CD8-positive, alpha-beta memory T cell (primary cell): Measurements from ENCODE around the gene PTGS2. TPM values are rescaled to one million over a fixed set of nuclear protein-coding genes. Genes with fewer than 3 reads are reported as not detected.

Experiments used
- CTCF ChIA-PET: fragments of 350-600 bp; sonication (Branson Sonifier 250); formaldehyde crosslinking; loops from one replicate; lab custom pipeline; 2021; ENCODE audit warnings: antibody characterized with exemption; lab: Charles Lee
- POLR2A ChIA-PET: fragments of 350-600 bp; sonication (Branson Sonifier 250); formaldehyde crosslinking; loops from one replicate; lab custom pipeline; 2021; ENCODE audit warnings: antibody characterized with exemption; lab: Charles Lee
- DNase-seq, 5 donors: peaks; one replicate each; pipeline versions ENCODE4 v3.0.0 to v3.0.0-alpha.2; 2020 to 2022; ENCODE audit warnings: mixed read lengths in 1 of 5
- H3K27ac ChIP-seq: one replicate; pipeline ENCODE4 v1.7.0; 2013; ENCODE audit warnings: low read depth, mild to moderate bottlenecking, low read length, moderate library complexity
- H3K27me3 ChIP-seq: 2 replicates; pipeline ENCODE4 v1.7.0; 2013; ENCODE audit warnings: low read length, mild to moderate bottlenecking; ENCODE audit not compliant: insufficient read depth, poor library complexity, severe bottlenecking
- H3K36me3 ChIP-seq: 2 replicates; pipeline ENCODE4 v1.7.0; 2013; ENCODE audit warnings: mild to moderate bottlenecking, low read length, moderate library complexity; ENCODE audit not compliant: insufficient read depth
- H3K4me1 ChIP-seq: 2 replicates; pipeline ENCODE4 v1.7.0; 2013; ENCODE audit warnings: mild to moderate bottlenecking, low read length, moderate library complexity; ENCODE audit not compliant: insufficient read depth
- H3K4me3 ChIP-seq: 2 replicates; pipeline ENCODE4 v1.7.0; 2013; ENCODE audit warnings: mild to moderate bottlenecking, low read length
- H3K9me3 ChIP-seq: 2 replicates; pipeline ENCODE4 v1.7.0; 2013; ENCODE audit warnings: mild to moderate bottlenecking, low read length
- H3K27ac Mint-ChIP-seq, 8 donors: one replicate each; pipeline ENCODE4 v1.8.0; 2020 to 2021; ENCODE audit warnings: mixed read lengths in 8 of 8, mild to moderate bottlenecking in 6 of 8, inconsistent platforms in 3 of 8, moderate library complexity in 3 of 8
- H3K27me3 Mint-ChIP-seq, 2 donors: one replicate each; pipeline ENCODE4 v1.8.0; 2020 to 2021; ENCODE audit warnings: mixed read lengths in 2 of 2, mild to moderate bottlenecking in 1 of 2, moderate library complexity in 1 of 2
- H3K36me3 Mint-ChIP-seq, 3 donors: one replicate each; pipeline ENCODE4 v1.8.0; 2020 to 2021; ENCODE audit warnings: mixed read lengths in 3 of 3, inconsistent platforms in 1 of 3, mild to moderate bottlenecking in 1 of 3
- H3K4me1 Mint-ChIP-seq, 3 donors: one replicate each; pipeline ENCODE4 v1.8.0; 2020 to 2021; ENCODE audit warnings: mixed read lengths in 3 of 3, inconsistent platforms in 1 of 3, mild to moderate bottlenecking in 1 of 3
- H3K4me3 Mint-ChIP-seq, 7 donors: one replicate each; pipeline ENCODE4 v1.8.0; 2020 to 2021; ENCODE audit warnings: mixed read lengths in 7 of 7, mild to moderate bottlenecking in 6 of 7, moderate library complexity in 4 of 7, inconsistent platforms in 2 of 7
- H3K9me3 Mint-ChIP-seq, 5 donors: one replicate each; pipeline ENCODE4 v1.8.0; 2020 to 2022; ENCODE audit warnings: mixed read lengths in 5 of 5, mild to moderate bottlenecking in 3 of 5, moderate library complexity in 2 of 5, inconsistent platforms in 1 of 5
- polyA plus RNA-seq: library from polyadenylated mRNA; unstranded; fragments of 300-500 nt; fragmentation: Illumina TruSeq; gene quantifications from one replicate; pipeline ENCODE4 v1.2.3, GENCODE V29; 2021
- total RNA-seq, 2 experiments: library from RNA; stranded (reverse); gene quantifications; one replicate each; pipeline ENCODE4 v1.2.3, GENCODE V29; 2021

Gene PTGS2
- total RNA-seq: 1 to 10 TPM; 3.1 to 3.7 TPM
- not detected for polyA plus RNA-seq

DNA sequence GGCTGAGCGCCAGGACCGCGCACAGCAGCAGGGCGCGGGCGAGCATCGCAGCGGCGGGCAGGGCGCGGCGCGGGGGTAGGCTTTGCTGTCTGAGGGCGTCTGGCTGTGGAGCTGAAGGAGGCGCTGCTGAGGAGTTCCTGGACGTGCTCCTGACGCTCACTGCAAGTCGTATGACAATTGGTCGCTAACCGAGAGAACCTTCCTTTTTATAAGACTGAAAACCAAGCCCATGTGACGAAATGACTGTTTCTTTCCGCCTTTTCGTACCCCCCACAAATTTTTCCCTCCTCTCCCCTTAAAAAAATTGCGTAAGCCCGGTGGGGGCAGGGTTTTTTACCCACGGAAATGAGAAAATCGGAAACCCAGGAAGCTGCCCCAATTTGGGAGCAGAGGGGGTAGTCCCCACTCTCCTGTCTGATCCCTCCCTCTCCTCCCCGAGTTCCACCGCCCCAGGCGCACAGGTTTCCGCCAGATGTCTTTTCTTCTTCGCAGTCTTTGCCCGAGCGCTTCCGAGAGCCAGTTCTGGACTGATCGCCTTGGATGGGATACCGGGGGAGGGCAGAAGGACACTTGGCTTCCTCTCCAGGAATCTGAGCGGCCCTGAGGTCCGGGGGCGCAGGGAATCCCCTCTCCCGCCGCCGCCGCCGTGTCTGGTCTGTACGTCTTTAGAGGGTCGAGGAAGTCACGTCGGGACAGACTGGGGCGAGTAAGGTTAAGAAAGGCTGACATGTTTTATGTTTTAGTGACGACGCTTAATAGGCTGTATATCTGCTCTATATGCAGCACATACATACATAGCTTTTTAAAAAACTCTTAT, at the start of gene PTGS2:
Gene PTGS2, minus strand, starts transcription at position 179 of the 817 bp plus-strand sequence. Its CDS starts 133 bp downstream, at position 46.
- POLR2A ChIA-PET: no interaction called here
- no peaks in the 10 kb centered on the region for H3K4me1 ChIP-seq
- peaks cover 0 to 2% (median 1%) of the 10 kb centered on the region in 5 donors for H3K9me3 Mint-ChIP-seq
- DNase-seq: no peak
- peak within 1 kb of the TSS; percentile 8 for H3K4me3 ChIP-seq
- peak within 1 kb of the TSS in 1 of 8 donors; percentile 52 for H3K27ac Mint-ChIP-seq
- no peaks in the 10 kb centered on the region for H3K9me3 ChIP-seq
- CTCF ChIA-PET: no interaction called here
- no peaks in the 10 kb centered on the region for H3K36me3 Mint-ChIP-seq
- no peak within 1 kb of the TSS for H3K27ac ChIP-seq
- H3K27me3 ChIP-seq: peaks cover 15% of the 10 kb centered on the region
- H3K27me3 Mint-ChIP-seq: peaks cover 8 to 58% of the 10 kb centered on the region in 2 donors
- peaks cover 8 to 18% (median 13%) of the 10 kb centered on the region in 3 donors for H3K4me1 Mint-ChIP-seq
- H3K4me3 Mint-ChIP-seq: peak within 1 kb of the TSS; percentile 15 to 79 (median 54)
- H3K36me3 ChIP-seq: no peaks in the 10 kb centered on the region

DNA sequence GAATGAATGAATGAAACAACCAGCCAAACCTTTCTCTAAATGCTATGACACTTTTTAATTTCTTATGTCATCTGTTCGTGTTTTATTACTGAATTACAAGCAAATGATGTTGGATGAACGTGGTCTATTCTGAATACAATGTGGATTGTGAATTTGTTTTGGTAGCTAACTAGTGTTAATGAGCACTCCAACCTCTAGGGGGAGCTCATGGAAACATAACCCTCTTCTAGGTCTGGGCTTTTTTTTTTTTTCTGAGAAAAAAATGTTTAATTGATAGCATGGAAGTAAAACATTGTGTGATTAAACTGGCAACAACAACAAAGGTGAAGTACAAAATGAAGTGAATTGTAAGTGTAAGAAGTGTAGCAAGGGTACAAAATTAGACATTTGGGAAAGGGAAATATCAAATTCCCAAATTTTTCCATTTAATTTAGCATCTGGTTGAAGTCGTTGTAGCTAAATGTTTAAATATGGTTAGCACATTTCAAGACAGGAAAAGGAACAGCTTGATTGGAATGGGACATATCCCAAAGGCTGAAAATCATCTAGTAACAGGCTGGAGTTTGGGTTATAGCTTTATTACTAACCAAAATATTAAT, 42.6 kb upstream of the PTGS2 start:
- Histone ChIP-seq H3K9me3 (no peaks in the 10 kb centered on the region), H3K36me3 (no peaks in the 10 kb centered on the region), H3K27me3 (no peaks in the 10 kb centered on the region), H3K27ac (no peak overlapping the region), H3K4me3 (no peak overlapping the region), H3K4me1 (no peaks in the 10 kb centered on the region)
- Mint-ChIP-seq H3K4me3 (no peak overlapping the region), H3K27ac (no peak overlapping the region), H3K9me3 (peaks cover 0 to 8% (median 7%) of the 10 kb centered on the region in 5 donors), H3K4me1 (no peaks in the 10 kb centered on the region), H3K27me3 (no peaks in the 10 kb centered on the region), H3K36me3 (no peaks in the 10 kb centered on the region)
- CTCF ChIA-PET: no interaction called here
- POLR2A ChIA-PET: no interaction called here
- DNase-seq: no peak

DNA sequence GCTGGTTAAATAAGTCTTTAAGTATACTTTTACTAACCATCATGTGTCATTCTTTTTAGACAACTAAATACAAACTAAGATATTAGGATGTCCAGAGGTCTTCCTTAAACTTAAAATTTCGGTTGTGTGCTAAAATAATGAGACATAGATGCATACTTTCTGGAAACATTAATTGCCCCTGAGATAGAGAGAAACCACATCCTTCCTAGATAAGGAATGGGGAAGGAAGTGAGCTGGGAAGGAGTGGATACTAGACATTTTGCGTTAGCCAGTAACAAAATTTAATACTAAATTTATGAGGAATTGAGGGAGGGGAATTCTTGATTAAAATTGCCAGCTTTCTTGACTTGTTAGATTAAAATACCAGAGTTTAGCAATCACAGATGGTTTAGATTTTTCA, 37.1 kb upstream of the PTGS2 start:
- H3K9me3 ChIP-seq: no peaks in the 10 kb centered on the region
- H3K27ac ChIP-seq: no peak overlapping the region
- Mint-ChIP-seq H3K27me3 (peaks cover 0 to 3% of the 10 kb centered on the region in 2 donors), H3K4me1 (no peaks in the 10 kb centered on the region), H3K27ac (no peak overlapping the region), H3K9me3 (peaks cover 0 to 9% (median 0%) of the 10 kb centered on the region in 5 donors), H3K36me3 (no peaks in the 10 kb centered on the region), H3K4me3 (no peak overlapping the region)
- H3K27me3 ChIP-seq: no peaks in the 10 kb centered on the region
- H3K4me1 ChIP-seq: no peaks in the 10 kb centered on the region
- H3K36me3 ChIP-seq: no peaks in the 10 kb centered on the region
- CTCF ChIA-PET: no interaction called here
- no peak overlapping the region for H3K4me3 ChIP-seq
- POLR2A ChIA-PET: no interaction called here
- no peak for DNase-seq

DNA sequence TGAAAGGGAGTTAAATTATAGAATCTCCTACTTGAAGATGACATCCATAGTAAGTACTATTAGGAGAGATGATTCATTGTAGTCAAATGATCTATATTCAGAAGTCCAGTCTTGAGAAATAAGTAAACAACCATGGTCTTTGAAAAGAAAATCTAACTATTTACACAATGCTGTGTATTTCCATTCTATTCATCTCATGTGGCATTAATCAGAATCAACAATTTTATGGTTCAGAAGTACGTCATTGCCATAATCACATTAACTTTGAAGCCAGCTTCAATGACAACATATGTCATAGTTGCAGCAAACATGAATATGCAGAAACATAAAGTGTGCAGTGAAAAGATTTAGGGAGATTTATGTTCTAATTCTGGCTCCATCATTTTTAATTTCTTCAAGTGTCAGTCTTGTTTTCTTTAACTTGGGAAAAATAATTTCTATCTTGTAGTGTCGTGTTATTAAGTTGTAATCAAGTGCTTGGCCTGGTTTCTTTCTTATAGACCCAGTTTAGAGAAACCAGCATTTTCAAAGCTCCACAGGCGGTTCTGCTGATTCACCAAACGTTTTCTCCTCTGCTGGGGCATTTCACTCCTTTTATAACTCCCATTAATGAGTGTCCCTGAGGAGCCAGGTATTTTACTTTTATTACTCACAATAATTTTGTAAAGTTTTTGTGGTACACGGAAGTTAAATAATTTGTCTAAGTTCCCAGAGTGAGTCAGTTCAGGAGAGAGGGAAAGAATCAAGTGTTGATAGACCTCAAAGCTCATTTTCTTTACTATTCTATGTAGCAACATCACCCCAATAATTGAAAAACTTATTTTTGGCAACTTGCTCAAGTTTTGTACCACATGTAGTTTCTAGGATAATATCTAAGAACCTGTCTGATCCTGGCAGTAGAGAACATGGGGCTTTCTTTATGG, 35.9 kb upstream of the PTGS2 start:
- Histone ChIP-seq H3K4me1 (no peaks in the 10 kb centered on the region), H3K4me3 (no peak overlapping the region), H3K9me3 (no peaks in the 10 kb centered on the region), H3K27ac (no peak overlapping the region), H3K27me3 (no peaks in the 10 kb centered on the region), H3K36me3 (no peaks in the 10 kb centered on the region)
- H3K27me3 Mint-ChIP-seq: peaks cover 0 to 3% of the 10 kb centered on the region in 2 donors
- ChIA-PET CTCF (no interaction called here), POLR2A (no interaction called here)
- no peak overlapping the region for H3K4me3 Mint-ChIP-seq
- H3K36me3 Mint-ChIP-seq: no peaks in the 10 kb centered on the region
- no peak overlapping the region for H3K27ac Mint-ChIP-seq
- no peak for DNase-seq
- no peaks in the 10 kb centered on the region for H3K4me1 Mint-ChIP-seq
- H3K9me3 Mint-ChIP-seq: peaks cover 0 to 7% (median 1%) of the 10 kb centered on the region in 5 donors

DNA sequence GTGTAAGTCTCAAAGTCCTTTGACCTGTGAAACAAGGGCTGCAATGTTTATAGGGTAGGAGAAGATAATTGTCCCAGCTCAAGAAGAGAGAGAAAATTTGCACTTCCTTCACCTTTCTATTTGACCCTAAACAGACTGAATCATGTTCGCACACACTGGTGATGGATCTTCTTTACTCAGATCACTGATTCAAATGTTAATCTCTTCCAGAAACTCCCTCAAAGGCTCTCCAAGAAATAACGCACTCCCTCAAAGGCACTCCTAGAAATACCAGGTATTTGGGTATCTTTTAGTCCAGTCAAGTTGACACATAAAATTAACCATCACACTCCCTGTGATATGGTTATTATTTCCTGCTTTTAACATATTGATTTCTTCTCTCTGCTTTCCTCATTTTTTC, 30.5 kb upstream of the PTGS2 start:
- ChIA-PET POLR2A (no interaction called here), CTCF (no interaction called here)
- H3K9me3 ChIP-seq: no peaks in the 10 kb centered on the region
- no peaks in the 10 kb centered on the region for H3K27me3 ChIP-seq
- Mint-ChIP-seq H3K36me3 (no peaks in the 10 kb centered on the region), H3K9me3 (peaks cover 0 to 3% (median 1%) of the 10 kb centered on the region in 5 donors), H3K27ac (no peak overlapping the region), H3K4me3 (no peak overlapping the region), H3K27me3 (no peaks in the 10 kb centered on the region), H3K4me1 (no peaks in the 10 kb centered on the region)
- H3K27ac ChIP-seq: no peak overlapping the region
- H3K4me3 ChIP-seq: no peak overlapping the region
- H3K4me1 ChIP-seq: no peaks in the 10 kb centered on the region
- no peak for DNase-seq
- H3K36me3 ChIP-seq: no peaks in the 10 kb centered on the region

DNA sequence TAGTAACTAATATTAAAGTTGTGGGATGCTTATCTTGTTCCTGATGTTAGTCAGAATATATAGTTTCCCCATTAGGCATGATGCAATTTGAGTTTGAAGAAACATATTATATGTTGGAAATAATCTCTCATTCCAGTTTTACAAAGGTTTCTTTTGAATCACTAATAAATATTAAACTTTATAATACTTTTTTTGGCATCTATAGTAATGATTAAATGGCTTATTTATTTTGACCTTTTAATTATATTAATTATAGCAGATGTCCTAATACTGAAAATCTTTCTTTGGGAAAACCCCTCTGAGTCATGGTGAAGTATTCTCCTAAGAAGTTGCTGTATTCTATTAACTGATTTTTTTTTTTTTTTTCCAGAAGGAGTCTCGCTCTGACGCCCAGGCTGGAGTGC, 28.5 kb upstream of the PTGS2 start:
- no peak overlapping the region for H3K4me3 Mint-ChIP-seq
- Histone ChIP-seq H3K27ac (no peak overlapping the region), H3K4me1 (no peaks in the 10 kb centered on the region), H3K27me3 (no peaks in the 10 kb centered on the region), H3K9me3 (no peaks in the 10 kb centered on the region), H3K36me3 (no peaks in the 10 kb centered on the region), H3K4me3 (no peak overlapping the region)
- peaks cover 0 to 1% (median 0%) of the 10 kb centered on the region in 5 donors for H3K9me3 Mint-ChIP-seq
- ChIA-PET POLR2A (no interaction called here), CTCF (no interaction called here)
- DNase-seq: no peak
- no peaks in the 10 kb centered on the region for H3K36me3 Mint-ChIP-seq
- H3K27me3 Mint-ChIP-seq: no peaks in the 10 kb centered on the region
- no peaks in the 10 kb centered on the region for H3K4me1 Mint-ChIP-seq
- H3K27ac Mint-ChIP-seq: no peak overlapping the region

DNA sequence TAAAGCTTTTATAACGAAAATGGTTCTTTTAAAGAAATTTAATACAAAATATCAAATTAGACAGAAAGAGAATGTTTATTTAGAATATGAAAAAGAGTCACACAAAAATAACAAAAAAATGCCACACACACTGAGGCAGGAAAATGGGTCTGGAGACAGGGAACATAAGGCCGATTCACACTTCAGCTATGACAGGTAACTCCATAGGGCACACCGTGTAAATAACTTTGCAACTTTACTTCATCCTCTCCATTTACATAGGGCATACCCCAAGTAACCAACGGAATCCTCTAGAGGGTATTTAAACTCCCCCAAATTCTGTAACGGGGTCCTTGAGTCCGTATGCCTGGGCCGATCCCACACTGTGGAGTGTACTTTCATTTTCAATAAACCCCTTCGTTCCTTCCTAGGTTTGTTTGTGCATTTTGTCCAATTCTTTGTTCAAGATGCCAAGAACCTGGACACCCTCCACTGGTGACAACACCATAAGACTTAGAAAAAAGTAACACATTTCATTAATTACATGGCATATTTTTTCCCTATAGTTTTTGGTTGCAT, 23.1 kb upstream of the PTGS2 start:
- no peak for DNase-seq
- Histone ChIP-seq H3K27ac (no peak overlapping the region), H3K4me3 (no peak overlapping the region), H3K27me3 (no peaks in the 10 kb centered on the region), H3K4me1 (no peaks in the 10 kb centered on the region), H3K9me3 (no peaks in the 10 kb centered on the region), H3K36me3 (no peaks in the 10 kb centered on the region)
- Mint-ChIP-seq H3K36me3 (no peaks in the 10 kb centered on the region), H3K9me3 (peaks cover 0 to 1% (median 0%) of the 10 kb centered on the region in 5 donors), H3K27ac (no peak overlapping the region), H3K4me1 (no peaks in the 10 kb centered on the region), H3K27me3 (no peaks in the 10 kb centered on the region), H3K4me3 (no peak overlapping the region)
- ChIA-PET CTCF (no interaction called here), POLR2A (no interaction called here)
